H1 (cell line): ENCODE data around the gene EVA1B. TPM values are rescaled to one million over a fixed set of nuclear protein-coding genes. Genes with fewer than 3 reads are reported as not detected.

Experiments used
- CTCF ChIA-PET: fragments of 300-600 bp; sonication (Branson Sonifier 250); formaldehyde crosslinking; loops from one replicate; lab custom pipeline; 2021; ENCODE audit not compliant: partially characterized antibody; lab: Charles Lee
- POLR2A ChIA-PET: fragments of 300-600 bp; sonication (Branson Sonifier 250); formaldehyde crosslinking; loops from one replicate; lab custom pipeline; 2021; ENCODE audit warnings: inconsistent platforms; ENCODE audit not compliant: partially characterized antibody; lab: Charles Lee
- DNase-seq, 2 experiments: peaks; one replicate each; pipeline versions ENCODE4 v3.0.0 to v3.0.0-alpha.2; 2010 to 2022; ENCODE audit warnings: low spot score in 2 of 2, low read depth in 1 of 2, mixed read lengths in 1 of 2
- FAIRE-seq: peaks from 2 replicates; lab custom pipeline; 2011; peaks lifted over from hg19 to GRCh38; lab: Jason Lieb, UNC
- H2AFZ ChIP-seq: 2 replicates; pipeline ENCODE4 v1.8.1; 2012; ENCODE audit warnings: low read length, inconsistent platforms
- H2AK5ac ChIP-seq: 2 replicates; pipeline ENCODE4 v1.6.1; 2013; ENCODE audit warnings: low read depth, low read length
- H2BK120ac ChIP-seq: replicated peaks from 2 replicates; pipeline ENCODE3; 2013; ENCODE audit warnings: low read depth, low read length, inconsistent platforms
- H2BK12ac ChIP-seq: 2 replicates; pipeline ENCODE4 v1.6.1; 2013; ENCODE audit warnings: low read depth, low read length
- H2BK15ac ChIP-seq: 2 replicates; pipeline ENCODE4 v1.6.1; 2013; ENCODE audit warnings: low read length
- H2BK20ac ChIP-seq: 2 replicates; pipeline ENCODE4 v1.6.1; 2013; ENCODE audit warnings: low read length
- H2BK5ac ChIP-seq: 2 replicates; pipeline ENCODE4 v1.6.1; 2013; ENCODE audit warnings: low read depth, low read length
- H3K14ac ChIP-seq: 2 replicates; pipeline ENCODE4 v1.6.1; 2013; ENCODE audit warnings: inconsistent platforms; ENCODE audit not compliant: insufficient read length
- H3K18ac ChIP-seq: 2 replicates; pipeline ENCODE4 v1.6.1; 2013; ENCODE audit warnings: low read length; ENCODE audit errors: extremely low read depth
- H3K23ac ChIP-seq: 2 replicates; pipeline ENCODE4 v1.6.1; 2013; ENCODE audit warnings: inconsistent platforms; ENCODE audit not compliant: insufficient read length
- H3K23me2 ChIP-seq: 2 replicates; pipeline ENCODE4 v1.6.1; 2013; ENCODE audit warnings: low read depth, low read length
- H3K27ac ChIP-seq: 2 replicates; pipeline ENCODE4 v1.6.1; 2011; ENCODE audit warnings: low read depth, low read length, inconsistent platforms
- H3K27me3 ChIP-seq, 4 experiments: replicated peaks in 1 of 4; 1 replicate in 1 of 4; 2 replicates in 3 of 4; pipeline versions ENCODE4 v1.6.1 to v1.8.1; 2011 to 2013; ENCODE audit warnings: low read length in 3 of 4, mild to moderate bottlenecking in 3 of 4, inconsistent platforms in 2 of 4, mixed read lengths in 2 of 4, moderate library complexity in 1 of 4; ENCODE audit not compliant: control insufficient read depth in 3 of 4, insufficient read depth in 3 of 4; ENCODE audit errors: extremely low read depth in 1 of 4
- H3K36me3 ChIP-seq, 4 experiments: 2 replicates each; pipeline versions ENCODE4 v1.6.1 to v1.8.1; 2011 to 2013; ENCODE audit warnings: mild to moderate bottlenecking in 4 of 4, low read length in 3 of 4, moderate library complexity in 2 of 4, control low read depth in 1 of 4, inconsistent platforms in 1 of 4; ENCODE audit not compliant: insufficient read depth in 4 of 4, control insufficient read depth in 2 of 4
- H3K4ac ChIP-seq: replicated peaks from 2 replicates; pipeline ENCODE3; 2013; ENCODE audit warnings: low read length, low read depth, mixed read lengths, inconsistent platforms; ENCODE audit not compliant: insufficient read length
- H3K4me1 ChIP-seq, 4 experiments: replicated peaks in 1 of 4; 1 replicate in 1 of 4; 2 replicates in 3 of 4; pipeline versions ENCODE4 v1.6.1 to v1.8.1; 2011 to 2013; ENCODE audit warnings: low read length in 3 of 4, inconsistent platforms in 2 of 4, mixed read lengths in 1 of 4; ENCODE audit not compliant: insufficient read depth in 4 of 4, control insufficient read depth in 3 of 4
- H3K4me2 ChIP-seq, 2 experiments: 2 replicates each; pipeline versions ENCODE4 v1.6.1 to v1.8.1; 2011 to 2013; ENCODE audit warnings: low read depth in 2 of 2, low read length in 2 of 2, control low read depth in 1 of 2, inconsistent platforms in 1 of 2, mild to moderate bottlenecking in 1 of 2; ENCODE audit not compliant: insufficient read depth in 1 of 2
- H3K4me3 ChIP-seq, 4 experiments: fragments of 200-600, 300-600 bp in 1 of 4; sonication (generic), shearing (Covaris generic), sonication (Bioruptor Twin) in 1 of 4; 2 replicates each; pipeline versions ENCODE4 v1.5.1 to v1.8.1; 2011 to 2016; ENCODE audit warnings: low read length in 4 of 4, low read depth in 3 of 4, control low read depth in 2 of 4, inconsistent platforms in 2 of 4, mild to moderate bottlenecking in 2 of 4, mixed read lengths in 1 of 4, moderate library complexity in 1 of 4; ENCODE audit not compliant: insufficient read depth in 2 of 4; ENCODE audit errors: extremely low read depth in 1 of 4
- H3K56ac ChIP-seq: replicated peaks from 2 replicates; pipeline ENCODE3; 2013; ENCODE audit warnings: low read depth, mild to moderate bottlenecking, mixed read lengths, low read length, inconsistent platforms; ENCODE audit not compliant: insufficient read length
- H3K79me1 ChIP-seq: 2 replicates; pipeline ENCODE4 v1.6.1; 2013; ENCODE audit warnings: low read depth, low read length, control low read depth
- H3K79me2 ChIP-seq, 2 experiments: 2 replicates each; pipeline versions ENCODE4 v1.6.1 to v1.8.1; 2012 to 2013; ENCODE audit warnings: low read length in 2 of 2, mild to moderate bottlenecking in 2 of 2, inconsistent platforms in 1 of 2; ENCODE audit not compliant: insufficient read depth in 2 of 2, control insufficient read depth in 1 of 2
- H3K9ac ChIP-seq, 4 experiments: replicated peaks in 1 of 4; 1 replicate in 1 of 4; 2 replicates in 3 of 4; pipeline versions ENCODE4 v1.6.1 to v1.8.1; 2011 to 2013; ENCODE audit warnings: low read depth in 3 of 4, low read length in 3 of 4, control low read depth in 2 of 4, mild to moderate bottlenecking in 2 of 4, moderate library complexity in 2 of 4, inconsistent platforms in 1 of 4; ENCODE audit errors: extremely low read depth in 1 of 4
- H3K9me3 ChIP-seq, 2 experiments: 2 replicates each; pipeline versions ENCODE4 v1.6.1 to v1.8.1; 2012 to 2013; ENCODE audit warnings: mild to moderate bottlenecking in 2 of 2, moderate library complexity in 2 of 2, control low read depth in 1 of 2, inconsistent platforms in 1 of 2, low read depth in 1 of 2, low read length in 1 of 2, mixed read lengths in 1 of 2; ENCODE audit not compliant: insufficient read depth in 2 of 2
- H4K20me1 ChIP-seq, 2 experiments: replicated peaks in 1 of 2; 2 replicates each; pipeline versions ENCODE3 to v1.8.1; 2011 to 2013; ENCODE audit warnings: inconsistent platforms in 2 of 2, low read length in 2 of 2, mild to moderate bottlenecking in 1 of 2; ENCODE audit not compliant: insufficient read depth in 2 of 2, control insufficient read depth in 1 of 2
- H4K5ac ChIP-seq: 2 replicates; pipeline ENCODE4 v1.6.1; 2013; ENCODE audit warnings: low read length, low read depth, mixed read lengths, inconsistent platforms; ENCODE audit not compliant: insufficient read length
- H4K8ac ChIP-seq: 2 replicates; pipeline ENCODE4 v1.8.0; 2013; ENCODE audit warnings: mild to moderate bottlenecking, moderate library complexity, low read length, inconsistent platforms; ENCODE audit not compliant: insufficient read depth; ENCODE audit errors: extremely low read depth
- H4K91ac ChIP-seq: replicated peaks from 2 replicates; pipeline ENCODE3; 2013; ENCODE audit warnings: low read length, mixed read lengths, inconsistent platforms; ENCODE audit not compliant: insufficient read length
- ATF3 ChIP-seq: IDR thresholded peaks from 2 replicates; pipeline ENCODE4 v1.6.1; 2011; ENCODE audit warnings: low read depth, mild to moderate bottlenecking, low read length; ENCODE audit not compliant: insufficient read depth
- BRCA1 ChIP-seq: IDR thresholded peaks from 2 replicates; pipeline ENCODE4 v1.6.1; 2012; ENCODE audit warnings: low read depth, low read length, improper control_type of control experiment
- FOSL1 ChIP-seq: IDR thresholded peaks from 2 replicates; pipeline ENCODE4 v1.6.1; 2011; ENCODE audit warnings: mild to moderate bottlenecking, low read depth, low read length, moderate library complexity; ENCODE audit not compliant: insufficient read depth
- HDAC2 ChIP-seq, 2 experiments: fragments of 300-600 bp in 1 of 2; sonication (generic) in 1 of 2; IDR thresholded peaks; 2 replicates each; pipeline ENCODE4 v1.6.1; 2011 to 2012; ENCODE audit warnings: low read depth in 2 of 2, low read length in 2 of 2, mild to moderate bottlenecking in 2 of 2, moderate library complexity in 2 of 2, borderline replicate concordance in 1 of 2, inconsistent platforms in 1 of 2
- JUND ChIP-seq: IDR thresholded peaks from 2 replicates; pipeline ENCODE4 v1.6.1; 2011; ENCODE audit warnings: mild to moderate bottlenecking, improper control_type of control experiment, low read length
- MAFK ChIP-seq: IDR thresholded peaks from 2 replicates; pipeline ENCODE4 v1.6.1; 2012; ENCODE audit warnings: low read depth, mild to moderate bottlenecking, improper control_type of control experiment, low read length
- NANOG ChIP-seq: IDR thresholded peaks from 2 replicates; pipeline ENCODE4 v1.6.1; 2011; ENCODE audit warnings: low read length, low read depth, mild to moderate bottlenecking, inconsistent platforms; ENCODE audit not compliant: insufficient read depth, poor library complexity, severe bottlenecking
- RAD21 ChIP-seq, 2 experiments: IDR thresholded peaks in 1 of 2; conservative IDR thresholded peaks in 1 of 2; 2 replicates each; pipeline ENCODE4 v1.6.1; 2011; ENCODE audit warnings: low read depth in 2 of 2, low read length in 2 of 2, improper control_type of control experiment in 1 of 2, inconsistent platforms in 1 of 2, mild to moderate bottlenecking in 1 of 2, moderate library complexity in 1 of 2
- TAF7 ChIP-seq: optimal IDR thresholded peaks from 2 replicates; pipeline ENCODE3; 2011; ENCODE audit warnings: low read depth, mild to moderate bottlenecking, inconsistent platforms, low read length, moderate library complexity, borderline replicate concordance
- YY1 ChIP-seq: IDR thresholded peaks from 2 replicates; pipeline ENCODE4 v1.6.1; 2011; ENCODE audit warnings: low read depth, mild to moderate bottlenecking, low read length
- WGBS, 2 experiments: shearing (Covaris generic) in 1 of 2; methylation state at CpG; one replicate each; pipeline versions ENCODE4 v1.1.6 to v1.1.7; 2013 to 2015; ENCODE audit warnings: low lambda C conversion rate in 2 of 2, mixed read lengths in 2 of 2, inconsistent platforms in 1 of 2, low coverage in 1 of 2, missing lambda C conversion rate in 1 of 2; ENCODE audit not compliant: insufficient replicate concordance in 2 of 2, insufficient coverage in 1 of 2, insufficient read length in 1 of 2; ENCODE audit errors: extremely low coverage in 1 of 2, missing lambda C conversion rate in 1 of 2; 5-methylcytosine and 5-hydroxymethylcytosine counted together
- polyA plus RNA-seq, 7 experiments: library from polyadenylated mRNA; depleted of rRNA in 3 of 7; stranded (reverse) in 5 of 7; unstranded in 2 of 7; fragments of >200 nt in 5 of 7; fragments of 200-250 nt in 2 of 7; gene quantifications; 1 replicate in 5 of 7; 2 replicates in 1 of 7; 4 replicates in 1 of 7; pipeline versions ENCODE4 v1.2.1 to v1.2.3, GENCODE V29; 2011 to 2013; ENCODE audit warnings: missing spikeins in 2 of 7, mixed read lengths in 2 of 7
- total RNA-seq: library from RNA; stranded (reverse); fragmentation: NEBNext Ultra II Directional; extraction: Animal tissue kit (Norgen Biotek cat#: 25700); gene quantifications from 2 replicates; pipeline ENCODE4 v1.2.1, GENCODE V29; 2021

The EVA1B gene
- total and polyA plus RNA-seq, 2 of the 8 experiments (the other 6 are each of a cell fraction or from before 2014, with no cell fraction given) = 10.0 to 19.9 TPM

GRCh38 chr1:36306210-36306901 is 17.1 kb downstream of the EVA1B start, which contains the start of gene SH3D21:
TSS of gene SH3D21 (plus strand) at chr1:36306368. CDS start at chr1:36306421, 53 bp downstream.
- Histone ChIP-seq H4K20me1 (peaks cover 0 to 10% of the 10 kb centered on the region in 2 experiments), H4K5ac (peak within 1 kb of the TSS; percentile 75), H2AK5ac (no peak within 1 kb of the TSS), H3K27me3 (no peaks in the 10 kb centered on the region), H3K4me1 (peaks cover 0 to 9% (median 6%) of the 10 kb centered on the region in 4 experiments; a peak in 6 of 7 replicates), H3K79me2 (no peaks in the 10 kb centered on the region), H3K23ac (no peak within 1 kb of the TSS), H3K9me3 (no peaks in the 10 kb centered on the region), H3K36me3 (peaks cover 11 to 28% (median 23%) of the 10 kb centered on the region in 4 experiments), H2BK5ac (peak within 1 kb of the TSS; percentile 60; the same call in 1 of the 2 replicates), H2BK120ac (no peak within 1 kb of the TSS), H3K4me3 (peak within 1 kb of the TSS; percentile 62 to 87 (median 72)), H3K4ac (no peak within 1 kb of the TSS), H4K91ac (no peak within 1 kb of the TSS), H3K79me1 (no peaks in the 10 kb centered on the region; the same call in 1 of the 2 replicates), H3K27ac (0 out of 2 replicates have a peak within 1 kb of the TSS, but pooled peaks have one; percentile 1), H3K18ac (peak within 1 kb of the TSS; percentile 63; the same call in 1 of the 2 replicates), H2AFZ (no peak within 1 kb of the TSS), H3K23me2 (peaks cover 6% of the 10 kb centered on the region), H2BK12ac (no peak within 1 kb of the TSS; the same call in 1 of the 2 replicates), H2BK15ac (no peak within 1 kb of the TSS), H2BK20ac (no peak within 1 kb of the TSS), H3K14ac (no peak within 1 kb of the TSS), H3K56ac (peak within 1 kb of the TSS; percentile 46), H4K8ac (peak within 1 kb of the TSS; percentile 94), H3K9ac (peak within 1 kb of the TSS in 3 of 4 experiments; percentile 51 to 66 (median 62); a peak in 5 of 7 replicates), H3K4me2 (peak within 1 kb of the TSS; percentile 65 to 76)
- FAIRE-seq = no peak
- ChIA-PET POLR2A (interaction anchor here (0.7 to 6.8 kb wide), 26 partner anchors 9 to 157 kb away, joined by 3 to 130 read pairs (median 4); partner anchors contain the start of genes EVA1B, LSM10, MAP7D1 and THRAP3), CTCF (interaction anchor here (0.5 to 2.8 kb wide), 16 partner anchors 8 to 959 kb away, joined by 3 to 12 read pairs (median 4); partner anchors contain the start of gene TRAPPC3)
- peak; percentile 65 to 84 for DNase-seq
- 1% methylated on average over 50 of the region's 65 CpGs; no CpG with 5 or more reads in 1 of the 2 experiments for WGBS, 2 experiments
- TF ChIP-seq ATF3 = no peak
- no peak for TF ChIP-seq BRCA1
- no peak for TF ChIP-seq MAFK
- peak; percentile 34 for TF ChIP-seq TAF7
- TF ChIP-seq NANOG = no peak
- TF ChIP-seq HDAC2 (IDR thresholded peaks at IDR 0.05; ENCODE audit: borderline replicate concordance in 1 of 2, low read depth in 2 of 2, low read length in 2 of 2) = peak in 1 of 2 experiments; percentile 4; a peak in 2 of 4 replicates
- no peak for TF ChIP-seq FOSL1
- TF ChIP-seq RAD21 (IDR thresholded peaks at IDR 0.05 in 1 of 2, conservative IDR thresholded peaks at IDR 0.05 in 1 of 2; ENCODE audit: low read depth in 2 of 2, low read length in 2 of 2) = no peak
- TF ChIP-seq YY1 = no peak
- no peak for TF ChIP-seq JUND
